ENCODE results near the gene AIFM2. TPM values are rescaled to one million over a fixed set of nuclear protein-coding genes. Genes with fewer than 3 reads are reported as not detected.

Gene AIFM2
- total and polyA plus RNA-seq, 2 of the 13 experiments (the other 11 are each of a cell fraction or from before 2014, with no cell fraction given) = 20.3 to 29.5 TPM

GRCh38 chr10:70085975-70086613 is 46.5 kb downstream of the AIFM2 start (continued):
- TF ChIP-seq, protein P1, sequence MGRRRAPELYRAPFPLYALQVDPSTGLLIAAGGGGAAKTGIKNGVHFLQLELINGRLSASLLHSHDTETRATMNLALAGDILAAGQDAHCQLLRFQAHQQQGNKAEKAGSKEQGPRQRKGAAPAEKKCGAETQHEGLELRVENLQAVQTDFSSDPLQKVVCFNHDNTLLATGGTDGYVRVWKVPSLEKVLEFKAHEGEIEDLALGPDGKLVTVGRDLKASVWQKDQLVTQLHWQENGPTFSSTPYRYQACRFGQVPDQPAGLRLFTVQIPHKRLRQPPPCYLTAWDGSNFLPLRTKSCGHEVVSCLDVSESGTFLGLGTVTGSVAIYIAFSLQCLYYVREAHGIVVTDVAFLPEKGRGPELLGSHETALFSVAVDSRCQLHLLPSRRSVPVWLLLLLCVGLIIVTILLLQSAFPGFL (CRISPR knock-in tag; IDR thresholded peaks at IDR 0.05) = no peak
- no peak for TF ChIP-seq SP4 (CRISPR knock-in tag; IDR thresholded peaks at IDR 0.05)
- no peak for TF ChIP-seq SYNCRIP (IDR thresholded peaks at IDR 0.05; ENCODE audit: insufficient read depth, low read depth, low read length)
- TF ChIP-seq PAXIP1 (CRISPR knock-in tag; conservative IDR thresholded peaks at IDR 0.05) = peak; percentile 92
- TF ChIP-seq ZNF253 (CRISPR knock-in tag; IDR thresholded peaks at IDR 0.05; ENCODE audit: borderline replicate concordance) = no peak
- no peak for TF ChIP-seq ZNF660 (CRISPR knock-in tag; IDR thresholded peaks at IDR 0.05; ENCODE audit: borderline replicate concordance, low read depth)
- peak; percentile 73 for TF ChIP-seq HDAC2 (CRISPR knock-in tag; IDR thresholded peaks at IDR 0.05)
- TF ChIP-seq MEF2D (CRISPR knock-in tag; IDR thresholded peaks at IDR 0.05) = no peak
- TF ChIP-seq NFIC (IDR thresholded peaks at IDR 0.05; ENCODE audit: low read length) = peak; percentile 85; the same call in 1 of the 2 replicates
- no peak for TF ChIP-seq ZNF546 (CRISPR knock-in tag; conservative IDR thresholded peaks at IDR 0.05)
- TF ChIP-seq HHEX (CRISPR knock-in tag; IDR thresholded peaks at IDR 0.05) = peak; percentile 57; the same call in 1 of the 2 replicates
- TF ChIP-seq ZFYVE20 (CRISPR knock-in tag; IDR thresholded peaks at IDR 0.05; ENCODE audit: borderline replicate concordance, low read depth) = no peak
- no peak for TF ChIP-seq TGIF2 (CRISPR knock-in tag; IDR thresholded peaks at IDR 0.05)
- TF ChIP-seq MYNN (CRISPR knock-in tag; IDR thresholded peaks at IDR 0.05; ENCODE audit: low read depth) = no peak
- TF ChIP-seq, protein P2, sequence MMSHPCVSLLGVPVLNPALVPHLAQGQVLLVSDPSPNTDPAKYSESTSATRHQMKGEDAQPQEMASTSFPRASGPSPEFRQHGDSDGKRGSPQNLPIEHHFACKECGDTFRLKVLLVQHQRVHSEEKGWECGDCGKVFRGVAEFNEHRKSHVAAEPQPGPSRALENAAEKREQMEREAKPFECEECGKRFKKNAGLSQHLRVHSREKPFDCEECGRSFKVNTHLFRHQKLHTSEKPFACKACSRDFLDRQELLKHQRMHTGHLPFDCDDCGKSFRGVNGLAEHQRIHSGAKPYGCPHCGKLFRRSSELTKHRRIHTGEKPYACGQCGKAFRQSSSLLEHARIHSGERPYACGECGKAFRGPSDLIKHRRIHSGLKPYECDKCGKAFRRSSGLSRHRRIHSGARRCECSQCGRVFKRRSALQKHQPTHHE (CRISPR knock-in tag; IDR thresholded peaks at IDR 0.05; ENCODE audit: borderline replicate concordance) = no peak
- TF ChIP-seq, protein P3, sequence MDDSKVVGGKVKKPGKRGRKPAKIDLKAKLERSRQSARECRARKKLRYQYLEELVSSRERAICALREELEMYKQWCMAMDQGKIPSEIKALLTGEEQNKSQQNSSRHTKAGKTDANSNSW (CRISPR knock-in tag; IDR thresholded peaks at IDR 0.05; ENCODE audit: borderline replicate concordance) = no peak
- TF ChIP-seq JARID2 (CRISPR knock-in tag; IDR thresholded peaks at IDR 0.05; ENCODE audit: insufficient replicate concordance) = no peak
- no peak for TF ChIP-seq ZNF780A (CRISPR knock-in tag; IDR thresholded peaks at IDR 0.05)
- no peak for TF ChIP-seq KLF16 (CRISPR knock-in tag; IDR thresholded peaks at IDR 0.05)
- no peak for TF ChIP-seq SAFB2 (CRISPR knock-in tag; IDR thresholded peaks at IDR 0.05; ENCODE audit: borderline replicate concordance, low read depth)
- no peak for TF ChIP-seq ZNF225 (CRISPR knock-in tag; IDR thresholded peaks at IDR 0.05)
- TF ChIP-seq PCBP1 (IDR thresholded peaks at IDR 0.05; ENCODE audit: borderline replicate concordance, low read depth, low read length) = no peak

Data from HepG2 (cell line).